DMS153 treated with DMSO at 0.1 percent for 48 hours (cell line): ENCODE data around the gene SIRPD.
"Not testable (repeated sequence)": the region's sequence is repeated elsewhere in the genome, so short reads cannot be mapped to it uniquely, and the experiment has no call there.

ENCODE experiments used
- DNase-seq: peaks from one replicate; lab custom pipeline; 2025; ENCODE audit not compliant: unreplicated experiment; lab: John Stamatoyannopoulos, UW

The SIRPD gene

GRCh38 chr20:1557605-1558004, at the start of gene SIRPD:
Gene SIRPD, minus strand, starts transcription at chr20:1557705. Its CDS starts 52 bp downstream, at chr20:1557653.
- DNase-seq = no peak

- DNase-seq = no peak
Observed at GRCh38 chr20:1600736-1601135, 43.2 kb upstream of the SIRPD start.

- no peak for DNase-seq
Observed at GRCh38 chr20:1595333-1595732, 37.8 kb upstream of the SIRPD start.

- no peak for DNase-seq
Observed at GRCh38 chr20:1588533-1589460, 31.3 kb upstream of the SIRPD start.

GRCh38 chr20:1587781-1588532, 30.5 kb upstream of the SIRPD start:
- DNase-seq = no peak

GRCh38 chr20:1579488-1579887, 22.0 kb upstream of the SIRPD start:
- no peak for DNase-seq

- DNase-seq = no peak
Observed at GRCh38 chr20:1577906-1578305, 20.4 kb upstream of the SIRPD start.

GRCh38 chr20:1577313-1577712, 19.8 kb upstream of the SIRPD start:
- DNase-seq = not testable (repeated sequence)

- DNase-seq = no peak
Observed at GRCh38 chr20:1576641-1577040, 19.1 kb upstream of the SIRPD start.

GRCh38 chr20:1576003-1576402, 18.5 kb upstream of the SIRPD start:
- DNase-seq = not testable (repeated sequence)

GRCh38 chr20:1571583-1571982, 14.1 kb upstream of the SIRPD start:
- not testable (repeated sequence) for DNase-seq

- no peak for DNase-seq
Observed at GRCh38 chr20:1569415-1569881, 11.9 kb upstream of the SIRPD start.

- DNase-seq = no peak
Observed at GRCh38 chr20:1568163-1568490, 10.6 kb upstream of the SIRPD start.

- DNase-seq = no peak
Observed at GRCh38 chr20:1567392-1568162, 10.1 kb upstream of the SIRPD start.

GRCh38 chr20:1566701-1567100, 9.2 kb upstream of the SIRPD start:
- no peak for DNase-seq

GRCh38 chr20:1565461-1565860, 8.0 kb upstream of the SIRPD start:
- DNase-seq = no peak

- no peak for DNase-seq
Observed at GRCh38 chr20:1563598-1563997, 6.1 kb upstream of the SIRPD start.

GRCh38 chr20:1562622-1563021, 5.1 kb upstream of the SIRPD start:
- no peak for DNase-seq

- no peak for DNase-seq
Observed at GRCh38 chr20:1561350-1561749, 3.8 kb upstream of the SIRPD start.

- DNase-seq = no peak
Observed at GRCh38 chr20:1555952-1556351, 1.6 kb downstream of the SIRPD start.

GRCh38 chr20:1539816-1540419, 17.6 kb downstream of the SIRPD start:
- DNase-seq = no peak
